SK-N-SH (cell line): ENCODE results near the gene IFI27L1. TPM values are rescaled to one million over a fixed set of nuclear protein-coding genes. Genes with fewer than 3 reads are reported as not detected.

ENCODE experiments used
- CTCF ChIA-PET: fragments of 300-600, 350-600 bp; formaldehyde crosslinking; extraction: SDS; loops from one replicate; lab custom pipeline; 2021; lab: Yijun Ruan, JAX
- POLR2A ChIA-PET: fragments of 350-600 bp; sonication (Branson Sonifier 250); formaldehyde crosslinking; extraction: SDS; loops from one replicate; lab custom pipeline; 2020; ENCODE audit warnings: antibody characterized with exemption, inconsistent platforms; lab: Yijun Ruan, JAX
- DNase-seq: peaks from one replicate; pipeline ENCODE4 v3.0.0; 2012
- H2AFZ ChIP-seq: fragments of 200-600 bp; sonication (generic); 2 replicates; pipeline ENCODE4 v1.8.1; 2016; ENCODE audit warnings: antibody characterized with exemption, mild to moderate bottlenecking, low read depth
- H3F3A ChIP-seq: fragments of 200-600 bp; sonication (generic); replicated peaks from 2 replicates; pipeline ENCODE3; 2016; ENCODE audit warnings: antibody characterized with exemption, mild to moderate bottlenecking; ENCODE audit not compliant: insufficient read depth
- H3K27ac ChIP-seq, 2 experiments: fragments of 200-500 bp in 1 of 2; fragments of 200-600 bp in 1 of 2; sonication (Bioruptor generic) in 1 of 2; sonication (generic), shearing (Covaris generic) in 1 of 2; 2 replicates each; pipeline versions ENCODE4 v1.5.1 to v1.6.1; 2014 to 2016; ENCODE audit warnings: low read depth in 2 of 2, inconsistent platforms in 1 of 2, low read length in 1 of 2, mild to moderate bottlenecking in 1 of 2, mixed read lengths in 1 of 2
- H3K27me3 ChIP-seq: fragments of 200-600 bp; sonication (generic), shearing (Covaris generic); 2 replicates; pipeline ENCODE4 v1.6.1; 2016; ENCODE audit warnings: mixed run types; ENCODE audit not compliant: insufficient read depth
- H3K36me3 ChIP-seq, 2 experiments: fragments of 200-500 bp in 1 of 2; fragments of 200-600 bp in 1 of 2; sonication (Bioruptor generic) in 1 of 2; sonication (generic) in 1 of 2; replicated peaks in 1 of 2; 2 replicates each; pipeline versions ENCODE3 to v1.5.1; 2014 to 2016; ENCODE audit warnings: low read length in 1 of 2, mild to moderate bottlenecking in 1 of 2; ENCODE audit not compliant: insufficient read depth in 2 of 2, control insufficient read depth in 1 of 2
- H3K4me1 ChIP-seq, 2 experiments: fragments of 200-500 bp in 1 of 2; fragments of 200-600 bp in 1 of 2; sonication (Bioruptor generic) in 1 of 2; sonication (generic), shearing (Covaris generic) in 1 of 2; 2 replicates each; pipeline versions ENCODE4 v1.5.1 to v1.6.1; 2014 to 2016; ENCODE audit warnings: low read depth in 1 of 2, low read length in 1 of 2, mixed run types in 1 of 2; ENCODE audit not compliant: insufficient read depth in 2 of 2, control insufficient read depth in 1 of 2
- H3K4me2 ChIP-seq: fragments of 200-600 bp; sonication (generic), shearing (Covaris generic); 2 replicates; pipeline ENCODE4 v1.6.1; 2017; ENCODE audit warnings: mixed run types
- H3K4me3 ChIP-seq, 2 experiments: fragments of 200-500 bp in 1 of 2; fragments of 200-600 bp in 1 of 2; sonication (Bioruptor generic) in 1 of 2; sonication (generic), shearing (Covaris generic) in 1 of 2; 2 replicates each; pipeline versions ENCODE4 v1.5.1 to v1.8.1; 2014 to 2016; ENCODE audit warnings: low read depth in 2 of 2, inconsistent platforms in 1 of 2, low read length in 1 of 2, mild to moderate bottlenecking in 1 of 2, mixed read lengths in 1 of 2, moderate library complexity in 1 of 2
- H3K79me2 ChIP-seq: fragments of 200-600 bp; sonication (generic); 2 replicates; pipeline ENCODE4 v1.8.1; 2017; ENCODE audit warnings: mild to moderate bottlenecking; ENCODE audit not compliant: insufficient read depth
- H3K9ac ChIP-seq: fragments of 200-600 bp; sonication (generic); 2 replicates; pipeline ENCODE4 v1.6.1; 2017; ENCODE audit warnings: mixed run types
- H3K9me2 ChIP-seq: fragments of 200-600 bp; sonication (generic); 2 replicates; pipeline ENCODE4 v1.6.1; 2017; ENCODE audit warnings: mixed run types
- H3K9me3 ChIP-seq: fragments of 200-600 bp; sonication (generic); 2 replicates; pipeline ENCODE4 v1.6.1; 2017; ENCODE audit warnings: mixed run types, mild to moderate bottlenecking, moderate library complexity
- H4K20me1 ChIP-seq: fragments of 200-600 bp; sonication (generic); 2 replicates; pipeline ENCODE4 v1.6.1; 2017; ENCODE audit warnings: mild to moderate bottlenecking, mixed run types; ENCODE audit not compliant: insufficient read depth
- CHD2 ChIP-seq: fragments of 150-350 bp; IDR thresholded peaks from 2 replicates; pipeline ENCODE4 v1.6.1; 2018; ENCODE audit warnings: low read length; ENCODE audit not compliant: partially characterized antibody
- ELF1 ChIP-seq: IDR thresholded peaks from 2 replicates; pipeline ENCODE4 v1.4.0; 2012
- EZH2phosphoT487 ChIP-seq: fragments of 200-600 bp; sonication (generic); IDR thresholded peaks from 2 replicates; pipeline ENCODE4 v1.6.1; 2017; ENCODE audit warnings: low read depth, mixed run types, mild to moderate bottlenecking, antibody characterized with exemption, moderate library complexity, borderline replicate concordance
- FOSL2 ChIP-seq: IDR thresholded peaks from 2 replicates; pipeline ENCODE4 v1.4.0; 2012; ENCODE audit warnings: low read depth, mild to moderate bottlenecking, moderate library complexity, borderline replicate concordance
- FOXJ3 ChIP-seq: sonication (generic); formaldehyde crosslinking; IDR thresholded peaks from 2 replicates; pipeline ENCODE4 v1.5.1; 2020; ENCODE audit warnings: mild to moderate bottlenecking, missing genetic modification reagents
- FOXM1 ChIP-seq: IDR thresholded peaks from 2 replicates; pipeline ENCODE4 v1.4.0; 2012; ENCODE audit warnings: low read depth, mild to moderate bottlenecking
- GABPA ChIP-seq: IDR thresholded peaks from 2 replicates; pipeline ENCODE4 v1.4.0; 2012; ENCODE audit warnings: low read depth, mild to moderate bottlenecking
- JUND ChIP-seq: IDR thresholded peaks from 2 replicates; pipeline ENCODE4 v1.4.0; 2012
- MAX ChIP-seq: IDR thresholded peaks from 2 replicates; pipeline ENCODE4 v1.4.0; 2012; ENCODE audit warnings: low read depth
- PBX3 ChIP-seq: IDR thresholded peaks from 2 replicates; pipeline ENCODE4; 2012
- REST ChIP-seq: IDR thresholded peaks from 2 replicates; pipeline ENCODE4 v1.6.1; 2012; ENCODE audit warnings: mild to moderate bottlenecking, low read depth, low read length, moderate library complexity
- RXRA ChIP-seq: IDR thresholded peaks from 2 replicates; pipeline ENCODE4 v1.4.0; 2012; ENCODE audit warnings: low read depth, mild to moderate bottlenecking, borderline replicate concordance
- SIN3A ChIP-seq: IDR thresholded peaks from 2 replicates; pipeline ENCODE4 v1.6.1; 2012; ENCODE audit warnings: low read depth, mild to moderate bottlenecking, low read length, moderate library complexity, borderline replicate concordance
- TAF1 ChIP-seq: IDR thresholded peaks from 2 replicates; pipeline ENCODE4 v1.6.1; 2012; ENCODE audit warnings: low read depth, mild to moderate bottlenecking, low read length, moderate library complexity, borderline replicate concordance
- TCF12 ChIP-seq: IDR thresholded peaks from 2 replicates; pipeline ENCODE4 v1.4.0; 2012
- USF1 ChIP-seq: IDR thresholded peaks from 2 replicates; pipeline ENCODE4 v1.4.0; 2012; ENCODE audit warnings: low read depth, borderline replicate concordance
- WGBS: methylation state at CpG from one replicate; pipeline ENCODE4 v1.1.6; 2017; ENCODE audit warnings: low lambda C conversion rate; 5-methylcytosine and 5-hydroxymethylcytosine counted together
- polyA plus RNA-seq, 3 experiments: library from polyadenylated mRNA; depleted of rRNA; stranded (reverse); fragments of >200 nt; gene quantifications; 2 replicates each; pipeline ENCODE4 v1.2.3, GENCODE V29; 2012
- TF ChIP-seq, protein P1 (sequence below): fragments of 150-350 bp; IDR thresholded peaks from 2 replicates; pipeline ENCODE4 v1.6.1; 2016; ENCODE audit warnings: mild to moderate bottlenecking, low read depth, low read length
- TF ChIP-seq, protein P2 (sequence below): fragments of 200-600 bp; sonication (generic); IDR thresholded peaks from 2 replicates; pipeline ENCODE4 v1.6.1; 2017; ENCODE audit warnings: antibody characterized with exemption, mild to moderate bottlenecking, moderate library complexity
- TF ChIP-seq, protein P3 (sequence below): fragments of 150-350 bp; IDR thresholded peaks from 2 replicates; pipeline ENCODE4 v1.6.1; 2017; ENCODE audit warnings: antibody characterized with exemption, low read length, low read depth, borderline replicate concordance

Gene IFI27L1
- polyA plus RNA-seq, 1 of the 3 experiments (the other 2 are of a cell fraction), result 35.3 TPM

GRCh38 chr14:94047581-94047980 lies 33.5 kb upstream of the IFI27L1 start:
- POLR2A ChIA-PET, result no interaction called here
- no peak overlapping the region for H3K4me2 ChIP-seq

More at GRCh38 chr14:94047581-94047980, 33.5 kb upstream of the IFI27L1 start:
- H3K4me3 ChIP-seq, result no peak overlapping the region
- CTCF ChIA-PET, result interaction anchor here (0.7 to 8.3 kb wide), 5 partner anchors 9 to 95 kb away, joined by 3 to 100 read pairs (median 10); no protein-coding TSS in a partner anchor
- H4K20me1 ChIP-seq, result no peaks in the 10 kb centered on the region
- TF ChIP-seq, protein P1, sequence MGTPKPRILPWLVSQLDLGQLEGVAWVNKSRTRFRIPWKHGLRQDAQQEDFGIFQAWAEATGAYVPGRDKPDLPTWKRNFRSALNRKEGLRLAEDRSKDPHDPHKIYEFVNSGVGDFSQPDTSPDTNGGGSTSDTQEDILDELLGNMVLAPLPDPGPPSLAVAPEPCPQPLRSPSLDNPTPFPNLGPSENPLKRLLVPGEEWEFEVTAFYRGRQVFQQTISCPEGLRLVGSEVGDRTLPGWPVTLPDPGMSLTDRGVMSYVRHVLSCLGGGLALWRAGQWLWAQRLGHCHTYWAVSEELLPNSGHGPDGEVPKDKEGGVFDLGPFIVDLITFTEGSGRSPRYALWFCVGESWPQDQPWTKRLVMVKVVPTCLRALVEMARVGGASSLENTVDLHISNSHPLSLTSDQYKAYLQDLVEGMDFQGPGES, result no peak
- TF ChIP-seq EZH2phosphoT487 (no peak), ELF1 (no peak), FOXJ3 (CRISPR knock-in tag) (no peak), RXRA (no peak), JUND (no peak), GABPA (no peak), TCF12 (no peak), FOXM1 (no peak), CHD2 (no peak), TAF1 (no peak), MAX (no peak), PBX3 (no peak), USF1 (no peak), FOSL2 (no peak), SIN3A (no peak), REST (no peak)
- TF ChIP-seq, protein P2, sequence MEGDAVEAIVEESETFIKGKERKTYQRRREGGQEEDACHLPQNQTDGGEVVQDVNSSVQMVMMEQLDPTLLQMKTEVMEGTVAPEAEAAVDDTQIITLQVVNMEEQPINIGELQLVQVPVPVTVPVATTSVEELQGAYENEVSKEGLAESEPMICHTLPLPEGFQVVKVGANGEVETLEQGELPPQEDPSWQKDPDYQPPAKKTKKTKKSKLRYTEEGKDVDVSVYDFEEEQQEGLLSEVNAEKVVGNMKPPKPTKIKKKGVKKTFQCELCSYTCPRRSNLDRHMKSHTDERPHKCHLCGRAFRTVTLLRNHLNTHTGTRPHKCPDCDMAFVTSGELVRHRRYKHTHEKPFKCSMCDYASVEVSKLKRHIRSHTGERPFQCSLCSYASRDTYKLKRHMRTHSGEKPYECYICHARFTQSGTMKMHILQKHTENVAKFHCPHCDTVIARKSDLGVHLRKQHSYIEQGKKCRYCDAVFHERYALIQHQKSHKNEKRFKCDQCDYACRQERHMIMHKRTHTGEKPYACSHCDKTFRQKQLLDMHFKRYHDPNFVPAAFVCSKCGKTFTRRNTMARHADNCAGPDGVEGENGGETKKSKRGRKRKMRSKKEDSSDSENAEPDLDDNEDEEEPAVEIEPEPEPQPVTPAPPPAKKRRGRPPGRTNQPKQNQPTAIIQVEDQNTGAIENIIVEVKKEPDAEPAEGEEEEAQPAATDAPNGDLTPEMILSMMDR, result no peak
- TF ChIP-seq, protein P3, sequence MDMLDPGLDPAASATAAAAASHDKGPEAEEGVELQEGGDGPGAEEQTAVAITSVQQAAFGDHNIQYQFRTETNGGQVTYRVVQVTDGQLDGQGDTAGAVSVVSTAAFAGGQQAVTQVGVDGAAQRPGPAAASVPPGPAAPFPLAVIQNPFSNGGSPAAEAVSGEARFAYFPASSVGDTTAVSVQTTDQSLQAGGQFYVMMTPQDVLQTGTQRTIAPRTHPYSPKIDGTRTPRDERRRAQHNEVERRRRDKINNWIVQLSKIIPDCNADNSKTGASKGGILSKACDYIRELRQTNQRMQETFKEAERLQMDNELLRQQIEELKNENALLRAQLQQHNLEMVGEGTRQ, result no peak
- no peak overlapping the region for H3K27ac ChIP-seq
- no peak for DNase-seq
- WGBS, result 100% methylated on average over 2 of the region's 3 CpGs
- H3K36me3 ChIP-seq, result peaks cover 23 to 89% of the 10 kb centered on the region in 2 experiments
- no peaks in the 10 kb centered on the region for H3K9me3 ChIP-seq
- no peak overlapping the region for H3K9ac ChIP-seq
- H3K79me2 ChIP-seq, result no peaks in the 10 kb centered on the region
- H2AFZ ChIP-seq, result no peak overlapping the region
- peaks cover 0 to 18% of the 10 kb centered on the region in 2 experiments; a peak in 2 of 4 replicates for H3K4me1 ChIP-seq
- H3K9me2 ChIP-seq, result no peaks in the 10 kb centered on the region
- no peaks in the 10 kb centered on the region for H3K27me3 ChIP-seq
- H3F3A ChIP-seq, result no peaks in the 10 kb centered on the region
